NCI-H1092 (cell line): ENCODE data around the gene C14orf119.
"Not testable (repeated sequence)": the region's sequence is repeated elsewhere in the genome, so short reads cannot be mapped to it uniquely, and the experiment has no call there.

Source experiments
- DNase-seq: peaks from one replicate; lab custom pipeline; 2025; lab: John Stamatoyannopoulos, UW

The C14orf119 gene

DNA sequence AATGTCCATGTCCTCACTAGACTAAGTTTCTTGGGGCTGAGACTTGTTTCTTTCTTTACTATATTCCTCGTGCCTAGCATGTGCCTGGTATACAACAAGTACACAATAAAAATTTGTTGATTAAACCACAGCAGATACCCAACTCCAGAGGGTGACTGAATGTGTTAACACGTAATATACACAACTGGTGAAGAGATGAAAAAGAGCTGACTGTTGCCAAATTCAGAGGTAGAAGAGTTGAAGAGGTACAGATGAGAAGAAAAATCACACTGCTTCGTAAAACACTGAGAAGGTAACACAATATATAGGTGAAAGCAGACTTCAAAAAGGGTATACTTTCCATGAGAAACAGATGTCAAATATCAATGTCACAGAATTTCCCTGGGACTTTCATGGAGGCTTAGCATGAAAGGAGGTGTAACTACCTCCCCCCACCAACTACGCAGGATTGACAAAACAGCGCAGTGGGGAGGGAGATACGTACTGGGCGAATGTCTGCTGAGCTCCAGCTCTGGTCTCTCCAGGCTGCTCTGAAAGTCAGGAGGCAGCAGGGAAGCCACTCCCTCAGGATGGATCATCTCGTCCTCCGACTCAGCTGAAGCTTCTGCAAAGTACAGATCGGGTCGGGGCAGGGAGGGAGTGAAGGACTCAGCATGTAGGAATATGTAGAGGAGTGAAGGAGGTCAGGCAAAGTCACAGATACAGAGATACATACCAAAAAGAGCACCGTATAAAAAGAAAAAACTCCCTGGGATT, 5.6 kb upstream of the C14orf119 start:
- no peak for DNase-seq

DNA sequence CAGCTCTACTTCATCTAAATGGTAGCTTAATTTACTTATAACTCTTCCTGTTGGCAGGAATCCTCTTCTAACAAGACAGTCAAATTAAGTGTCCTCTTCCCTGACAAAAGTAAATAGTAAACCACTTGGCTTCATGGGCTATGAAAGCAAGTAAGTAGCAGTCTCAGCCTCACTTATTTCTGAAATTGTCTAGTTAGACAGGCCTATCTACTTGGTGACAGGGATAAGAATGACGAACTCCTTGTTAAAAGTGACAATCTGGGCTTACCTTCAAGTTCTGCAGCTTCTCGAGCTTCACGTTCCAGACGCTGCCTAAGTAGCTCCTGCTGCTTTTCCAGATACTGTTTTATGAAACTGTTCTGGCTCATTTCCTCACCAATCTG, 5.1 kb upstream of the C14orf119 start:
- no peak for DNase-seq

DNA sequence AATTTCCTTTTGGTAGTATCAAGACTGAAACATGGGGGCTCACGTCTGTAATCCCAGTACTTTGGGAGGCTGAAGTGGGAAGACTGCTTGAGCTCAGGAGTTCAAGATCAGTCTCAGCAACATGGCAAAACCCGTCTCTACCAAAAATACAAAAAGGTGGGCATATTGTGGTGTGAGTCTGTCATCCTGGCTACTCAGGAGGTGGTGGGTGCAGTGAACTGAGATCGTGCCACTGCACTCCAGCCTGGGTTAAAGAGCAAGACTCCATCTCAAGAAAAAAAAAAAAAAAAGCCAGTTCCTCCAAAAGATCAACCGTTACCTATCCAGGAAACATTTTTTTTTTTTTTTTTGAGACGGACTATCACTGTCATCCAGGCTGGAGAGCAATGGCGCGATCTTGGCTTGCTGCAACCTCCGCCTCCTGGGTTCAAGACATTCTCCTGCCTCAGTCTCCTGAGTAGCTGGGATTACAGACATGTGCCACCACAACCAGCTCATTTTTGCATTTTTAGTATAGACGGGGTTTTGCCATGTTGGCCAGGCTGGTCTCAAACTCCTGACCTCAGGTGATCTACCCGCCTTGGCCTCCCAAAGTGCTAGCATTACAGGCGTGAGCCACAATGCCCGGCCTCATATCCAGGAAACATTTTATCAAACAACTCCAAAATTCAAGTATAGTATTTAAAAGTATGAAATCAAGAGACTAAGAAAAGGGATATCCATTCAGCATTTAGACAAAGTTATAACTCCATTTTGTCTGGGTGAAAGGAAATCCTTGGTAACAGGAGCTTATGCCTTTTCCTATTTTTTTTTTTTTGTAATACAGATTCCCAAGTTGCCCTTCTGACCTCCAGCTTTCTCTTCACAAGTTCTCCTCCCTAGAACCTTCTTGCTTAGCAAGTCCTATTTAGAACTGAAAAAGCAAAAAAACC, 3.7 kb upstream of the C14orf119 start:
- DNase-seq = no peak

DNA sequence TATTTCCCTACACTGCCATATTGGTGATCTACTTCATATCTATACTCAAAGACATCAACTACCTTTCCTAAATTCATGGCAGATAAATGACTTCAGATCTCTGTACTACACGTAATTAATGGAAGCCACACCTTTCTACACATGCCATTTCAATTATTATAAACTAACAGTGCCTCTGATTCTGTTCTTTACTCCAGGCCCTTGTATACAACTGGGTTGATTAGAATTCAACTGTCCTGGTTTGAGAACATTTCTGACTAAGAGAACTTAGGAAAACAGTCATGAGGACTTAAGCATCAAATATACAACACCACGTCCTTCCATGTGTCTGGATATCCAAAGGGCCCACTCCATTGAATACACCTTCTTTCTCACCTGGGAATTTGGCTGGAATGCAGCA, 2.2 kb upstream of the C14orf119 start:
- DNase-seq = no peak

DNA sequence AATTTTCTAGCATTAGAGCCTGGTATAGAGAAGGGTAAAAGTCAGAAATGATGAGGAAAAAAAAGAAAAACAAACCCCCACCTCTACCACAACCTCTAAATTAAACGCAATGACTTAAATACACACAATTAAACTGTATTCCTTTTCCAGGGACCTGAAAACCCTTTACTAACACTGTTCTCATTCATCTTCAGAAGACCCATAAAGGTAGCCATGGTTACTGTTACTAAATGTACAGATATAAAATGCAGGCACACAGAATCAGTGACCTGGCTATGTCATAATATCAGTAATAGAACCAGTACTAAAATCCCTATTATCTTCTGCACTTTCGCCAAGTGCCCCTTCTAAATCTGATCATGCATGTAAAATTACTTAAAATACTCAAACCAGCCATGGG, 1.8 kb upstream of the C14orf119 start:
- no peak for DNase-seq

DNA sequence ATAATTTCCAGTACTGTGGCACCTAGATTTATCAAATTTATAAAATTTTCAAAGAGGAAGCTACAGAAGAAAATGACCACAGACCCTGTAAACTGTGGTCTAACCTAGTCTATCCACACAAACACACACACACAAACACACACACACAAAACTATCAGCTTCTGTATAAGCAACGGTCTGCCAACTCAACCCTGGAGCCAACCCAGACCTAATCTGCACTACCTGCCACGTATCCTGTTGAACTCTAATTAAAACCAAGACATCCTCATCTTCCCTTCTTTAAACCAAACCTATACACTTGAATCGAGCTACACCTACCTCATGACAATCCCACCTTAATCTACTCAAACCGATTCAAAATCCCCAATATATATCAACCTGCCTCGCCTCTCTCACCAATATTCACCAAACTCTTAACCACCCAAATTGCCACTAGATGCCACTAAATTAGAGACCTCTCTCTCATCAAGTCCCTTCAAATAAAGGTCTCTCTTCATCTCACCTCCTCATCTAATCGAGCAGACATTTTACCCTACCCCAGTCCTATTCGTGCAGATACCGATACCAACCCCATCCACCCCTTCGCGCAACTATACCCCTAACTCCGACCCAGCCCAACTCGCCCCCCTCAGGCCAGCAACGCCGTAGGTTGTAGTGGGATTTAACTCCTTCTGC, 1.2 kb upstream of the C14orf119 start:
- DNase-seq = no peak

DNA sequence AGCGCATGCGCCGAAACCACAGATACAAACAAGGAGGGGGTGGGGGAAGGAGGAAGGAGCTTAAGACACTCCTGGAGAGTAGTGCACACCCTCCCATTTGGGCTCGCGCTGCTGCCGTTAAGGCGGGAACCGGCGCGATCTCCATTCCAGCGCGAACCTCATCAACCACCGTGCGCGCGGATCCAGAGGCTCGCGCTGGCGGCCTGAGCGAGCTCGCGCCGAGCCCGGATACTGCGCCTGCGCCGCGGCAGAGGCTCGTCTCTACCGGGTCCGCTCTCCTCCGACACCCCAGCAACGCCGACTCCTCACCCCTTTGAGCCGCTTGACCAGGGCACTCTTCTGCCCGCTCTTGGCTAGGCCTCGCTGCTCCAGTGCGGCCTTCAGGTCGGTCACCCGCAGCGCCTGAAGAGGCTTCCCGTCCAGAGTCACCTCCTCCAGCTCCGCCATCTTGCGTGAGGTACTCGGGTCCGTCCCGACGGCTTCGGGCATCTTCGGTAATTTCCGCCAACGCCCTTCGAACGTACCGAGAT, 574 bp upstream of the C14orf119 start, which contains the start of gene ACIN1:
Gene ACIN1, minus strand, starts transcription at position 471 of the 530 bp plus-strand sequence. Its CDS starts 24 bp downstream, at position 447.
- no peak for DNase-seq

DNA sequence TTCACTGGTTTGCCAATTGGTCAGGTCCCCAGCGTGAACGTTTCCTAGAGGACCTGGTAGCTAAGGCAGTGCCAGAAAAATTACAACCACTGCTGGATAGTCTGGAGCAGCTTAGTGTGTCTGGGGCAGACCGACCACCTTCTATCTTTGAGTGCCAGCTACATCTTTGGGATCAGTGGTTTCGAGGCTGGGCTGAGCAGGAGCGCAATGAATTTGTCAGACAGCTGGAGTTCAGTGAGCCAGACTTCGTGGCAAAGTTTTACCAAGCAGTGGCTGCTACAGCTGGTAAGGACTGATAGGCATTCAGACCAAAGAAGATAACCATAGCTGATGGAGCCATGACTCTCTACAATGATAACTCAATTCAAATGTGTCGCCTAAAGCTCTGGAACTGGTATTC, 2.5 kb downstream of the C14orf119 start:
- no peak for DNase-seq

DNA sequence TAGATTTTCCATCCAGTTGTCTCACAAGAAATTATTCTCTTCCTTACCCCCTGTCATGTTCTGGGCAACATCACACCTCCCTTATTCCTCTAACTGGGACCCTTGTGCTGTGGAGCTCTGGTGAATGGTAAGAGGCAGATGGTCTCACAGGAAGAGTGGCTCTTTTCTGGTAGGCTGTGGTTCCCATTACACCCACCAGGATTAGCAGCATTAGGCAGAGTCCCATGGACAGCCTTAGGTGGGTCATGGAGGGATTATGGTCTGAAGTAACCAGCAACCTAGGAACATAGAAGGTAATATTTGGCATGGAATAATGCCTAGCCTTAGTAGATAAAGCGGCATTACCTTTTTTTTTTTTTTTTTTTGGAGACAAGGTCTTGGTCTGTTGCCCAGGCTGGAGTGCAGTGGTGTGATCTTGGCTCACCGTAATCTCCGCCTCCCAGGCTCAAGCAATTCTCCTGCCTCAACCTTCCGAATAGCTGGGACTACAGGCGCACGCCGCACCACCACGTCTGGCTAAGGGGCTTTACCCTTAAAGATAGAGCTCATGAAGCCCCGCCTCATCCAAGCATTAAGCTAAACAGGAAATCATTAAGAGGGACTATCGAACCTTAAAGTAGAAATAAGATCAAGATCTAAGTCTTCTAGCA, 4.0 kb downstream of the C14orf119 start:
- no peak for DNase-seq

DNA sequence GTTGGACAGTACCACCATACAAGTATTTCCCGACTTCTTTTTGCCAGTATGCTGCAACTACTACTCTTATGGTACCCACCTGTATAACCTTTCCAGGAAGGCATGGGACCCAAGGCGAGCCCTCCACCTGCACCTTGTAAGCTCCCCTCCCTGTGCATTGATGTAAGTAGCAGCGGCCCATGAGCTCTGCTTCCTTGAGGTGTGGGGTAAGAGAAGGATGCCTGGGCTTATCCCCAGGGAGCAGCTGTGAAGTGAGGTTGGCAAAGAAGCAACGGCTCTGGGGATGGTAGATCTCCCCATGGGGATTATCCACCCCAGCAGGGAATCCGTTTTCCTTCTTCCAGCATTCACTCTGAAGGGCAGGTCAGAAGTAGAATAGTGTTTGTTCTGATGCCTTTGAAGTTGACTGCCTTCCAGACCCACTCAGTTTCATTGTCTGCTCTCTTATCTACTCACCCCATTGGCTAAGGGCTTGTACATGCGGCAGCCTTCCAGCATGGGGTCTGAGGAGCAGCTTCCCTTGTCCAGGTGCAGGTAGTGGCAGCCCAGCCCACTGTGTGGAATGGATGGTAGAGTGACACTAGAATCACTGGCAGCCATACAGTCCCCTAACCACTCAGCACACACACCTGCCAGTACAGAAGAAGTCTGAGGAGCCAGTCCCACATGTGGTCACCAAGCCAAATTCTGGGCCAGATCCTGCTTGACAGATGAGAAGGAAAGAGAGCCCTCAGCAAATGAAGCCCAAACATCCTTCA, 6.1 kb downstream of the C14orf119 start:
- no peak for DNase-seq

DNA sequence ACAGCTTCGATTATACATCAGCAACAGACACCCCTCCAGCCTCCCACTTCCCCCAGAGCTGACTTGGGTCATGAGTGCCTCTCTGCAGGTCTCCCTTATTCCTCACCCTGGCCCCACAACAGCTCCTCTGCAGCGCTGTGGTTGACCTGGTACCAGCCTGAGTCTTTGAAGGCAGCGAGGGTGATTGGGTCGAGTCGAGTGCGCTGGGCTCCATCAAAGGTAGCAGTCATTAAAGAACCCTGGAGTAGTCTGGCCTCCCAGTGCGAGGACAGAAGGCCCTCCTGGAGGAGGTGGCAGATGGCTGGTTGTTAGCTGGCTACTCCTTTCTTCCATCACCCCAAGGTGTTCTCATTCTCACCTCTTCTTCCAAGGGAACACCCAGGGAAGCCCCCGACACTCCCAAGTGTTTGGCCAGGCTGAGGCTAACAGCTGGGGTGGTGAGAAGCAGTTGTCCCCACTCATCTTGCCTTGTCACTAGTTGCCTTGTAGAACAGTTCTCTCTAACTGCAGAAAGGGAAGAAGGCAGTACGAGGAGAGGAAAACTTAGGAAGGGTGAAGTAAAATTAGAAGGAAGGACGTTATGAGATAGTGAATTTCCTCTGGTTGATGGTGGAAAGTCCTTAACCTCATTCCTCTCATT, 6.8 kb downstream of the C14orf119 start:
- no peak for DNase-seq

DNA sequence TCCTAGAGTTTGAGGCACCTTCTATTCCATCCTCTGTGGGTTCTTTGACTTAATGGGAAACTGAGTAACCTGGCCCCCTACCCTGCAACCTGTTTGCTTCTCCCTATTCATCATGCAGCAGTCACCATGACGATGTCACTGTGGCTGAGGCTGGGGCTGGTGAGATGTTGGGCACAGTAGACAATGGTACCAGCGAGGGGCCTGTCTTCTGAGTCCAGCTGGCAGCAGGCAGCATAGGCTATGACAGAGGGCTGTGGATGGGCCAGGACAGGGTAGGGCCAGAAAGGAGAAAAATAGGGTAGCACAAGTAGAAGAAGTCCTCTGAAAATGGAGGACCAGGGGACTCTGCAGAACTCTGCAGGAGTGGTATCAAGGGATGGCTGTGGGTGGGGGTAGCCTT, 7.5 kb downstream of the C14orf119 start:
- no peak for DNase-seq

DNA sequence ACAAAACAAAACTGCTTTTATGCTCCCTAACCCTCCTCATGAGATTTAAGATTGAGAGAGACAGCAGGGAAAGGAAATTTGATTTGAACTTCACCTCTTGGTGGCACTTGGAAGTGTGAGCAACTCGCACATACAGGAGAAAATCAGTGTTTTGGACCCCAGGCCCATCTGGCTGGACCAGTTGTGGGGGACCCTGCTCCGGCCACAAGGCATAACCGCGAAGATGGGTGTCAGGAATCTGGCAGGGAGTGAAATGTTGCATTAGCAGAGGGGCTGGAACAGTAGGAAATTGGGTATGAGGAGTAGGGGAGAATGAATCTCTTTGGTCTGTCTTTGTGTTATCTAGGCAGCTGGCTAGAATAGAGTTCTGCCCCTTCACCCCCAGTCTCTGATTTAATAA, 8.3 kb downstream of the C14orf119 start:
- no peak for DNase-seq

DNA sequence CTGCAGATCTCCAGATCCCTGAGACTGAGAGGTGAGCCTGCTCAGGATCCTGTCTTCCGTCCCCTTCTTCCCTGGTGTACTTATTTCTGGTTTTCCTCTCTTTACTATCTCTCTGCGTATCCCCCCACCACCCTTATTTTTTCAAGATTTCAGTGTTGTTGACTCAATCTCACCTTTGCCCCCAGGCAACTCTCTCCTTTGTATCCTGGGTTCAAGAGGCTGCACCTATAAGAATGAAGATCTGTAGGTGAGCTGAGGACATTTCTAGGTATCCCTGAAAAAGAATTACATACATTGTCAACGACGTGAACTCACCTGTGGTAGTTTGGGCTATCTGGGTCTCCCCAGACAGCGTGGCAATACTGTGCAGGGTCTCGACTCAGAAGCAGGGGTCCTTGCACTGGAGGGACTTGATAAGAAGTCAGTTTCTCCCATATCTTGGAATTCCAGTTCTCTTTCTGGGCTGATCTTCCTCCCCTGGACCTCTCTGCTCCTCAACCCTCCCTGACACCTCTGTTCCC, 8.8 kb downstream of the C14orf119 start:
- no peak for DNase-seq

DNA sequence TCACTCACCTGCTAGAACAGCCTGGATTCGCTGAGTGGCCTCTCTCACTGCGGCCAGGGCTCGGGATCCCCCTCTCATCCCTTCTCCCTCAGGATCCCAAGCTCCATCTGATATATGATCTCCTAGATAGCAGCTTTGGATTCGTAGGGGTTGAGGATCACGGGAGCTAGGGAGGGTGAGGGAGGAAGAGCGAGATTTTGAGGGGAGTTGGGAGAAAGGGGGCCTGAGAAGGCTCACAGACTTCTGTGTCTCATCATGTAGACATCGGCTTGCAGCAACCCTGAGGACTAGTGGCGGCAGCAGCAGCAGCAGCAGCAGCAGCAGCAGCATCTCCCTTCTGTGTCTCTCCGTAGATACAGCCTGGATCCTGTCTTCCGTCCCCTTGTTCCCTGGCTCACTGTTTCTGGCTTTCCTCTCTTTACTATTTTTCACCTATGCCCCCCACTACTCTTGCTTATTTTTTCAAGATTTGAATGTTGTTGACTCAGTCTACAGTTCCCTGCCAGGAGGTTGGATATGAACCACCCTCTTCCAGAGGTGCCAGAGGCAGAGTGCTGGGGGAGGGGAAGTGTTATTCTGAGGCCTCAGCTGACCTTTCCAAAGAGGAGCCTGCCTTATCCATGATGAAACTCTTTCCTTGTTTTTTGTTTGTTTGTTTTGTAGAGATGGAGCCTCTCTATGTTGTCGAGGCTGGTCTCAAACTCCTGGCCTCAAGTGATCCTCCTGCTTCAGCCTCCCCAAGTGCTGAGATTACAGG, 9.5 kb downstream of the C14orf119 start, which contains the start of gene CIROP:
Gene CIROP, minus strand, starts transcription at position 399 of the 757 bp plus-strand sequence. Its CDS starts 69 bp downstream, at position 330.
- no peak for DNase-seq

DNA sequence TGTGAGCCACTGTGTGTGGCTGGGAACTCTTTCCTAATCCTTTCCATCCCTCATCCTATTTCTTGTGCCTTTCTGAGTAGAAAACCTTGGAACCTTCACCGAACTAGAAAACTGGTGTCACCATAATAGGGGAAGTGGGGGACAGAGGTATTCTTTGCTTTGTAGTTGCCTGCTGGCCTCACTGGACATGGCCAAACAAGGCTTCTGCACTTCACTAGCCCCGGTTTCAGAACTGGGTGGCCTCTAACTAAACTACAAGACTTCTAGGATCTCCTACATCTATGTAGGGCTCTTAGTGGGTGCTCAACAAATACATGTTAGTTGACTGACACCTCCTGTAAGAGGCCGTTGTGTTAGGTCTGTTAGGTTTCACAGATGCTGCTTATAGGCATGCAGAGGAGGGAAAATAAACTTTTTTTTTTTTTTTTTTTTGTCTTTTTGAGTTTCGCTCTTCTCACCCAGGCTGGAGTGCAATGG, 10.1 kb downstream of the C14orf119 start:
- no peak for DNase-seq

DNA sequence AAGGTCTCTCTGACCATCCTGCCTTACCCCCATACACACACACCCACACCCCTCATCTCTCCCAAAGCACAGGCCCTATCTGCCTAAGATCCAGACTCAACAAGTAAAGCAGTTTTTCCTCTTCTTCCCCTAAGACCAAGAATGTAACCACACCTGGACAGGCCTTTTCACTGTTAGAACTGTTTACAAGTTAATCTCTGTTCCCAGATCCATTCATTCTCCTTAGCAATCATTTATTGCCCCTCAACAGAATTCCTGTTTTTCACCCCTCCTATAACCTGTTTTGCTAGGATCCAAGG, 11.4 kb downstream of the C14orf119 start:
- DNase-seq = no peak

DNA sequence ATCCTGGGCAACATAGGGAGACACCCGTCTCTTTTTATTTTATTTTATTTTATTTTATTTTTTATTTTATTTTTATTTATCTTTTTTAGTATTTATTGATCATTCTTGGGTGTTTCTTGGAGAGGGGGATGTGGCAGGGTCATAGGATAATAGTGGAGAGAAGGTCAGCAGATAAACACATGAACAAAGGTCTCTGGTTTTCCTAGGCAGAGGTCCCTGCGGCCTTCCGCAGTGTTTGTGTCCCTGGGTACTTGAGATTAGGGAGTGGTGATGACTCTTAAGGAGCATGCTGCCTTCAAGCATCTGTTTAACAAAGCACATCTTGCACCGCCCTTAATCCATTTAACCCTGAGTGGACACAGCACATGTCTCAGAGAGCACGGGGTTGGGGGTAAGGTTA, 12.3 kb downstream of the C14orf119 start:
- DNase-seq = not testable (repeated sequence)

DNA sequence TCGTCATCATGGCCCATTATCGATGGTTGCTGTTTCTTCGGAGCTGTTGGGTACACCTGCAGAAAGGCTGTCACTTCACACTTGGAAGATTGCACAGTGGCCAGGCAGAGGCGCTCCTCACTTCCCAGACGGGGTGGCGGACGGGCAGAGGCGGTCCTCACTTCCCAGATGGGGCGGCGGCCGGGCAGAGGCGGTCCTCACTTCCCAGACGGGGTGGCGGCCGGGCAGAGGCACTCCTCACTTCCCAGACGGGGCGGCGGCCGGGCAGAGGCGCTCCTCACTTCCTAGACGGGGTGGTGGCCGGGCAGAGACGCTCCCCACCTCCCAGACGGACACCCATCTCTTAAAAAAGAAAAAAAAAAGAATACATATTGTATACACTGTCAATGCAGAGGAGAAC, 12.9 kb downstream of the C14orf119 start:
- DNase-seq = not testable (repeated sequence)
